Measurements from ENCODE around the gene GGT6.

GGT6 gene

GRCh38 chr17:4549781-4550533 lies 10.4 kb downstream of the GGT6 start:
- no peak for DNase-seq

GRCh38 chr17:4548721-4549531 lies 11.5 kb downstream of the GGT6 start:
- DNase-seq: no peak

GRCh38 chr17:4548061-4548461 lies 12.3 kb downstream of the GGT6 start:
- DNase-seq: no peak

- DNase-seq: no peak
These were observed 13.1 kb downstream of the GGT6 start for GRCh38 chr17:4547118-4547906.

- no peak for DNase-seq
These were observed 15.0 kb downstream of the GGT6 start for GRCh38 chr17:4545217-4545951.

GRCh38 chr17:4544951-4545216 lies 15.5 kb downstream of the GGT6 start:
- no peak for DNase-seq

GRCh38 chr17:4544135-4544950 lies 16.0 kb downstream of the GGT6 start:
- DNase-seq: no peak

- no peak for DNase-seq
These were observed 16.8 kb downstream of the GGT6 start for GRCh38 chr17:4543557-4544026.

- DNase-seq: no peak
These were observed 17.6 kb downstream of the GGT6 start for GRCh38 chr17:4542726-4543191.

GRCh38 chr17:4542003-4542725 lies 18.2 kb downstream of the GGT6 start:
- no peak for DNase-seq

- no peak for DNase-seq
These were observed 18.9 kb downstream of the GGT6 start for GRCh38 chr17:4541328-4542002.

GRCh38 chr17:4540687-4541327 lies 19.6 kb downstream of the GGT6 start:
- no peak for DNase-seq

- DNase-seq: no peak
These were observed 20.1 kb downstream of the GGT6 start for GRCh38 chr17:4540224-4540651.

- no peak for DNase-seq
These were observed 20.7 kb downstream of the GGT6 start for GRCh38 chr17:4539576-4540223.

- no peak for DNase-seq
These were observed 21.4 kb downstream of the GGT6 start for GRCh38 chr17:4539025-4539424.

GRCh38 chr17:4538236-4539002 lies 22.0 kb downstream of the GGT6 start:
- no peak for DNase-seq

GRCh38 chr17:4537451-4538235 lies 22.7 kb downstream of the GGT6 start:
- no peak for DNase-seq

Data from activated effector memory CD4-positive, alpha-beta T cell treated with Interleukin-2 at 50 U/mL for 16 hours (primary cell).